ENCODE results near the gene PTH1R.

Gene PTH1R

GRCh38 chr3:46877406-46878125 lies at the start of gene PTH1R:
Gene PTH1R (plus strand): TSS chr3:46877721. CDS start chr3:46883560, 5,839 bp downstream.
- no peak for DNase-seq

GRCh38 chr3:46829699-46830208 lies 47.8 kb upstream of the PTH1R start:
- DNase-seq: no peak

DNA sequence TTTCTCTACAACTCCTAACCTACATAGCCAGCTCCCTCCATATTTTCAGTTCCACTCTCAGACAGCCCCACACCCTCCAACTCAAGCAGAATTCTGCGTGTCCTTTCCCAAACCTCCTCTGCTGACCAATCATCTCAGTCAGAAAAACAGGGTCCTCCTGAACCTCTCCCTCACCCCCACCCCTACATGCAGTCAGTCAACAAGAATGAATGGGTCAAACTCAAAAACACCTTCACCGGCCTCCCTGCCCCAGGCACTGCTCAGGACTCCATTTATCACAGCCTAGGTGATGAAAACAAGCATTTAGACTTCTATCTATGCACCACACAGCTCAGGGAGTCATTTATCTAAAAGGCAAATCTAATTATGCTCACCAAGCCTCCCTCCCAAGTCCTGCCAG lies 46.7 kb upstream of the PTH1R start:
- no peak for DNase-seq

GRCh38 chr3:46831316-46831715 lies 46.2 kb upstream of the PTH1R start:
- DNase-seq: no peak

- no peak for DNase-seq
Observed at GRCh38 chr3:46831841-46832240, 45.7 kb upstream of the PTH1R start.

DNA sequence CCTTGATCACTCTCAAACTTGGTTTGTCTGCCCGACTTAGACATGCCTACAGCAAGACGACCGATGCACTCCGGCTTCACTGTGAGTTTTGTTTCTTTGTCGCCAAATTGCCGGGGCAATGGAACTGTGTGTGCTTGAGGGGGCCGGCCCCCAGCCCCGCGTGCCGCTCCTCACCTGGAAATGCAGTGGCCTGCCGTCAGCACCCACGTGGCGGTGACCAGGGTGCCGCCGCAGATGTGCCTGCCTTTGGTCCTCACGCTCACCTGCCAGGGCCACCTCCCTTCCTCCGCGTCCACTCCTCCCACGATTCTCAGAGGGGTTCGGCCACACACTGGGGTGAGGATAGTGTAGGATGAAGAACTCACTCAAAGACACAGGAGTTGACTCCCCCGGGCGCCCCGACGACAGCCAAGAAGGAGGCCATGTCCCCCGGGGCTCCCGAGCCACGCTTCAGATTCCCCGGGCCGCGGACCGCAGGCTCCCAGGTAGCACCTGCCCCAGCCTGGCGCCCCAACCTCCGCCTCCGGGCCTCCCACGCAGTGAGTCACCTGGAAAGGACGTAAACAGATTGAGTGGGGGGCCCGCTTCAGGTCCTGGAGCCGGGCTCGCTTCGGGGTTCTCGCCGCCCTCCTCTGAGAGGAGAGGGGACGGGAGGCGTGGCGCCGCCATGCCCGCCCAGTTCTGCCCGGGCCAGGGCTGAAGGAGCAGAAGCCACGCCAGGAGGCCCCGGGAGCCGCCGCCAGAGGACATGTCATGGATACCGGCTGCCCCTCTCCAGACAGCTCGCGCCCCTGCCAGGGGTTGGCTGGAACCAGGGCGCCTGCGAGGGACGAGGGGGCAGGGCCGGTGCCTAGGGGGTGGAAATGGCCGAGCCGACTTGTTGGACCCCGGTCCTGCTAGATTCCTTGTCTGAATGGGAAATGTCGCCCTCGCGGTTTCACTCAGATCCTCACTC lies 43.9 kb upstream of the PTH1R start:
- no peak for DNase-seq

DNA sequence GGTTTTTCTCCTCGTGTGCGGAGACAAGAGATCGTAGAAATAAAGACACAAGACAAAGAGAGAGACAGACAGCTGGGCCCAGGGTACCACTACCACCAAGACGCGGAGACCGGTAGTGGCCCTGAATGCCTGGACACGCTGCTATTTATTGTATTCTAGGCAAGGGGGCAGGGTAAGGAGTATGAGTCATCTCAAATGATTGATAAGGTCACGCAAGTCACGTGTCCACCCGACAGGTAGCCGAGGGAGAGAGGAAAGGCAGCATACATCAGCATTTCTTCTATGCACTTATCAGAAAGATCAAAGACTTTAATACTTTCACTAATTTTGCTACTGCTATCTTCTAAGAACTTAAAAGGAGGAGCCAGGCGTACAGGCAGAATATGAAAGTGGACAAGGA lies 42.5 kb upstream of the PTH1R start:
- DNase-seq: no peak

DNA sequence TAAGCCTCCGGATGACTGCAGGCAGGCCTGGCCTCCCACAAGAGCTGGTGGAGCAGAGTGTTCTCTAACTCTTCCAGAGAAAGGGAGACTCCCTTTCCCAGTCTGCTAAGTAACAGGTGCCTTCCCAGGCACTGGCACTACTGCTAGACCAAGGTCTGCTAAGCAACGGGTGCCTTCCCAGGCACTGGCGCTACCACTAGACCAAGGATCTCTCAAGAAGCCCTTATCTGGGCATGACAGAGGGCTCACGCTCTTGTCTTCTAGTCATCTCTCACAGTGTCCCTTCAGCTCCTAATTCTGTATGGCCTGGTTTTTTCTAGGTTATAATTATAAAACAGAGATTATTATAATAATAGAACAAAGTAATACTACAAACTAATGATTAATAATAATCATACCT lies 42.0 kb upstream of the PTH1R start:
- DNase-seq: no peak

GRCh38 chr3:46838301-46838700 lies 39.2 kb upstream of the PTH1R start:
- DNase-seq: no peak

DNA sequence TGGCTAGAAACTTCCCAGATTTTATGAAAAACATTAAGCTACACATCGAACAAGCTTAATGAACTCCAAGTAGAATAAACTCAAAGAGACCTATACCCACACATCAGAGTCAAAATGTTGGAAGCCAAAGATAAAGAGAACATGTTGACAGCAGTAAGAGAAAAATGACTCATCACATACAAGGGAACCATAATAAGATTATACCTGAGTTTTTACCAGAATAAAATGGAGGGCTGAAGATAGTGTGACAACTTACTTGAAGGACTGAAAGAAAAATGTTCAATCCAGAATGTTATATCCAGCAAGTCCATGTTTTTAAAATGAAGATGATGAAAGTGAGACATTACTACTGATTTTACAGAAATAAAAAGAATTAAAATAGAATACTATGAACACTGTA lies 37.0 kb upstream of the PTH1R start:
- no peak for DNase-seq

DNA sequence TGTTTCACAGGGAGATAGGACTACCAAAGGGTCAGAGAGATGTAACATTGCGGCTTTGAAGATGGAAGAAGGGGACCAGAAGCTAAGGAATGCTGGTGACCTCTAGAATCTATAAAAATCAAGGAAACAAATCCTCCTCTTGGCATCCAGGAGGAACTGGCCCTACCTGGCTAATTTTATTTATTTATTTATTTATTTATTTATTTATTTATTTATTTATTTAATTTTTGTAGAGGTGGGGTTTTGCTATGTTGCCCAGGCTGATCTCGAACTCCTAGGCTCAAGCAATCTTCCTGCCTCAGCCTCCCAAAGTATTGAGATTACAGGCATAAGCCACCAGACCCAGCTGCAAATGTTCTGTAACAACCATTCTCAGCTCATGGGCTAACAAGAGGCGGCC lies 34.0 kb upstream of the PTH1R start:
- DNase-seq: no peak

DNA sequence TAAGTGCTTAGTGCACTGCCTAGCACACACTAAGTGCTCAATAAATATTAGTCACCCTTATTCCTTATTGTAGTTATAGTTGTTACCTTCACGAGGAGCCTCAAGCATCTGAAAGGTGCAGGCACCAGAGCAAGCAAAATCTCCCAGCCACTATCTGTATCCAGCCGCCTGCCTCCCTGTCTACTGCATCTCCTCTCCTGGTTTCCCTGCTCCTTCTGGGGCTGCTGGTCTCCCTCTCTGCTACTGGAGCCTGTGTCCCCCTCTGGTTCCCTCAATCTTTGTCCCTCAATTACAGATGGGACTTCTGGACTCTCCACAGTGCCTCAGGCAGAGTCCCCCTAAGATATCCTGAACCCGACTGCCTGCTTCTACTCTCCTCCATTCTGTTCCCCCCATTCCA lies 33.1 kb upstream of the PTH1R start:
- no peak for DNase-seq

GRCh38 chr3:46844881-46845312 lies 32.6 kb upstream of the PTH1R start:
- no peak for DNase-seq

- no peak for DNase-seq
Observed at GRCh38 chr3:46845397-46845859, 32.1 kb upstream of the PTH1R start.

DNA sequence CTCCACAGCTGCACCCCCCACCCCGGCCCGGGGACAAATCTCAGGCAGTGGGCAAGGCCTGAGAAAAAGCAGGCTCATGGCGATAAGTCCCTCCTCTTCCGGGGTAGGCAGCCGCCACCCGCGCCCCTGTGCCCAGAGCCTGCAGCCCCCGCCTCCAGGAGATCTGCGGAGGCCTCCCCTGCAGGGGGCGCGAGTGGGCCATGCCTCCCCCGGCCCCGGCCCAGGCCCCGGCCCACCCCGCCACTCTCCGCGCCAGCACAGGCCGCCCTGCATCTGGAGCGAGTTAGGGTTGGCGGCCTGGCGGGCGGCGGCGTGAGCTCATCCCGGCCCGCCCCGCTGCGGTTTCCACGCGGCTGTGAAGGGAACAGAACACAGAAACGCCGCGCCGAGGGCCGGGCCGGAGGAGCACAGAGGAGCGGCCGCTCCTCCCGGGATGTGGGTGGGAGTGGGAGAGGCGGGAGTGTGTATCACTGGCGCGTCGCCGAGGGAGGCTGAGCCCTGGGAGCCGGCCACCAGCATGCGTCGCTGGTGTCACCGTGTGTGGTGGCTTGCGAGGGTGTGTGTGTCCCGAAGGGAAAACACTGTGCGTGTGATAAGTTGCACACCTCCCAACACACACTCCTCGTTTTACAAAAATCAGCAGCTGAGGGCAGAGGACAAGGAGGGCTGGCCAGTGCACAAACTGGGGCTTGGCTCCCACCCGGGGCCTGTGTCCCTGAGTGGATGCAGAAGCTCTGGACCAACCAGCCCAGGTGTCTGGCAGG lies 31.5 kb upstream of the PTH1R start:
- DNase-seq: no peak

- DNase-seq: no peak
Observed at GRCh38 chr3:46846624-46847542, 30.6 kb upstream of the PTH1R start.

DNA sequence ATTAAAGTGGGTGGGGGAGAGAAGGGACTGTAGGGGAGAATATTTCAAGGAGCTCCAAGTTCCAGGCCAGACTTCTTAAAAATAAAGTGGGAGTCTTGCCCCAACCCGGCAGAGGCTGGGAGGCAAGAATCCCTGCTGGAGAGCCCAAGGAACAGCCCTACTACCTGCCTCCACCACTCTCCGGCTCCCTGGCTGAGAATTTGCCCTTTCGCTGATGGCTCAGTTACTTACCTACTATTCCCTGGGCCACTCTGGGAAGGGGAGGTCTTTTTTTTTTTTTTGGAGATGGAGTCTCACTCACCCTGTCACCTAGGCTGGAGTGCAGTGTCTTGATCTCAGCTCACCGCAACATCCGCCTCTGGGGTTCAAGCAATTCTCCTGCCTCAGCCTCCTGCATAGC lies 29.8 kb upstream of the PTH1R start:
- DNase-seq: no peak

DNA sequence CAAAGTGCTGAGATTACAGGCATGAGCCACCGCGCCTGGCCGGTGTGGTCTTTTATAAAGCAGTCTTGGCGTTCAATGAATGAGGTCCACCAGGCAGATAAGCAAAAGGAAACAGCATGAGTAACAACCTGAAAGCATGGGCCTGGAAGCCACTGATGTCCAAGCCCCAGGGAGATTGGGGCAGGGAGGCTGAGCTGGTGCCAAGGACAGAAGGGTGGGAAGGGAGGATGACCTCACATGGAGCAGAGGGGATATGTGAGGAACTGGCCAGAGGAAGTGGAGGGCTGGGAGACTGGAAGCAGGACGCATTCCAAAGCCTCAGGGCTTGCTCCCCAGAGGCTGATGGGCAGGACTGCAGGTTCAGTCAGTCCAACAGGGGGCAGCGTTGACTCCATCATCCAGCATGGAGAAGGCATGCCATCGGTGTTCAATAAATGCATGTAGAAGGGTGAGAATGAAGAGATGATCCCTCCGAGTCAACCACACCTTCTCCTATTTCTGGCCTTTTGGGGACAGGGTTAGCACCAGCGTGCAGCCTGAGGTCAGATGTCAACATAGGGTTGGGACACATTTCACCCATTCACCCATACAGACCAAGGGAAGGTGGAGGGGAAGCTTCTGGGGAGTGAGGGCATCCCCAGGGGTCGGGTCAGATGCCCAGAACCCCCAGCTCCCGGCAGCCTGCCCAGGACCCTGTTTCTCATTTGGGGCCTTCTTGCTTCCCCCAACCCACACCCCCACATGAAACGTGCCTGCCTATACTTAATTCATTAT lies 29.1 kb upstream of the PTH1R start:
- DNase-seq: no peak

- no peak for DNase-seq
Observed at GRCh38 chr3:46849045-46849631, 28.4 kb upstream of the PTH1R start.

GRCh38 chr3:46849686-46850467 lies 27.6 kb upstream of the PTH1R start:
- no peak for DNase-seq

All from cerebellar nuclear complex (tissue), 1 donor.